Measurements from ENCODE around the gene E2F7. TPM values are rescaled to one million over a fixed set of nuclear protein-coding genes. Genes with fewer than 3 reads are reported as not detected.

E2F7 gene
- total and polyA plus RNA-seq, 2 of the 4 experiments (the other 2 are of a cell fraction), result 6.0 to 8.1 TPM

DNA sequence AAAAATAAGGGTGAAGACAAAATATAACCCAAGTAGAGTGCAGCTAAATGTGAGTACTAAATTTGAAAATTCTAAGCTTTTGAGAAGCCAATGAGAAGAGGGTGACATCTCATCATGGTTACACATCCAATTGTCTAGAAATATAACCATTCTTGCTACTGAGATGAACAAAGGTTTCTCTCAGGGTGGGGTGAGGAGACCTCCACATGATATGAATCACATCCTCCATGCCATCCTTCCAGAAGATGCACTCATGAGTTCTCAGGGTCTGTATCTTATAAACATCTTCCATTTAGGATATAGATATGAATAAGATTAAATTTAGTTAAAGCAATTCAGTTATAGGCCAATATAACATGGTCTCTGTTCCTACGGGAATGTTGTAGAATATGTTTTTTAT, 38.9 kb upstream of the E2F7 start:
- Histone ChIP-seq H3K27ac (ENCODE audit: insufficient read depth, low read length) (no peak overlapping the region), H3K4me2 (ENCODE audit: low read depth, low read length) (no peak overlapping the region)

More for the DNA sequence above, 38.9 kb upstream of the E2F7 start:
- Histone ChIP-seq H3K9ac (ENCODE audit: low read depth, low read length) (no peak overlapping the region), H2BK120ac (ENCODE audit: low read depth, low read length) (peak overlapping the region; percentile 35), H2AK9ac (replicated peaks; ENCODE audit: low read depth, low read length, poor library complexity) (no peak overlapping the region), H4K5ac (ENCODE audit: low read depth, low read length) (no peak overlapping the region), H3K18ac (ENCODE audit: low read depth, low read length) (peak overlapping the region; percentile 50; the same call in 1 of the 2 replicates), H2AK5ac (ENCODE audit: low read depth, low read length) (peak overlapping the region; percentile 41), H2AFZ (replicated peaks; ENCODE audit: low read length, poor library complexity) (no peak overlapping the region), H3K4me3 (ENCODE audit: insufficient read depth, low read depth, low read length) (no peak overlapping the region), H3K23ac (ENCODE audit: low read depth, low read length) (peak overlapping the region; percentile 2; the same call in 1 of the 2 replicates), H3K14ac (replicated peaks; ENCODE audit: low read depth, low read length) (peak overlapping the region; percentile 47; the same call in 1 of the 2 replicates), H3K4me1 (ENCODE audit: control insufficient read depth, insufficient read depth, low read length) (peaks cover 5% of the 10 kb centered on the region; the same call in 1 of the 2 replicates), H2BK5ac (ENCODE audit: low read depth, low read length, poor library complexity, severe bottlenecking) (peak overlapping the region; percentile 80), H3K27me3 (ENCODE audit: control insufficient read depth, insufficient read depth, low read length) (no peaks in the 10 kb centered on the region), H3K9me1 (ENCODE audit: insufficient read depth, low read length) (peaks cover 5% of the 10 kb centered on the region; the same call in 1 of the 2 replicates), H3K4ac (ENCODE audit: low read depth, low read length) (peak overlapping the region; percentile 16; the same call in 1 of the 2 replicates), H4K8ac (ENCODE audit: low read depth in 2 of 2, low read length in 2 of 2) (peak overlapping the region in 1 of 2 experiments; percentile 50; a peak in 2 of 4 replicates), H4K20me1 (ENCODE audit: insufficient read depth, low read length) (no peaks in the 10 kb centered on the region), H2BK20ac (ENCODE audit: low read depth, low read length) (peak overlapping the region; percentile 33; the same call in 1 of the 2 replicates), H3K36me3 (ENCODE audit: control insufficient read depth, insufficient read depth, low read length) (no peaks in the 10 kb centered on the region), H3K79me1 (ENCODE audit: low read depth in 1 of 2, low read length in 2 of 2) (no peaks in the 10 kb centered on the region; a peak in 1 of 4 replicates), H2BK15ac (ENCODE audit: low read depth, low read length) (0 out of 3 replicates have a peak overlapping the region, but pooled peaks have one; percentile 10), H3K56ac (ENCODE audit: extremely low read depth, insufficient read depth, low read length) (no peak overlapping the region), H4K91ac (ENCODE audit: insufficient read depth, low read depth, low read length) (no peak overlapping the region), H3K9me3 (ENCODE audit: control insufficient read depth, insufficient read depth, low read length) (no peaks in the 10 kb centered on the region)
- TF ChIP-seq RFX5 (IDR thresholded peaks at IDR 0.05; ENCODE audit: low read depth, low read length) (no peak), RAD21 (IDR thresholded peaks at IDR 0.05; ENCODE audit: low read length) (no peak), FOS (IDR thresholded peaks at IDR 0.05; ENCODE audit: low read depth, low read length) (no peak)
- WGBS, 2 experiments (ENCODE audit: extremely low coverage in 2 of 2, insufficient read length in 1 of 2), result no CpG with 5 or more reads among the region's 1 CpG
- intact Hi-C loops (cut with micrococcal nuclease) (loop anchor here (5.0 kb wide), 1 partner anchor 37 kb away; the partner anchor contains the start of gene E2F7), in situ Hi-C loops (cut with MboI; ENCODE audit: low sequenced_read_pairs) (no loop called here), dilution Hi-C loops (cut with HindIII; ENCODE audit: low sequenced_read_pairs, unreplicated experiment) (no loop called here)
- BruUV-seq (replicated peaks), result no TSS peak
- no peak for ATAC-seq (ENCODE audit: low read depth)
- ChIA-PET CTCF (interaction anchor here (0.9 kb wide), 1 partner anchor 12 kb away, joined by 3 read pairs; no protein-coding TSS in a partner anchor), POLR2A (ENCODE audit: unreplicated experiment) (no interaction called here)
- DNase-seq, result peak; percentile 17

Measured in IMR-90 (cell line).